SK-N-SH (cell line): ENCODE results near the gene GRIK1. TPM values are rescaled to one million over a fixed set of nuclear protein-coding genes. Genes with fewer than 3 reads are reported as not detected.

Experiments
- CTCF ChIA-PET: fragments of 300-600, 350-600 bp; formaldehyde crosslinking; extraction: SDS; loops from one replicate; lab custom pipeline; 2021; lab: Yijun Ruan, JAX
- POLR2A ChIA-PET: fragments of 350-600 bp; sonication (Branson Sonifier 250); formaldehyde crosslinking; extraction: SDS; loops from one replicate; lab custom pipeline; 2020; ENCODE audit warnings: antibody characterized with exemption, inconsistent platforms; lab: Yijun Ruan, JAX
- DNase-seq: peaks from one replicate; pipeline ENCODE4 v3.0.0; 2012
- H2AFZ ChIP-seq: fragments of 200-600 bp; sonication (generic); 2 replicates; pipeline ENCODE4 v1.8.1; 2016; ENCODE audit warnings: antibody characterized with exemption, mild to moderate bottlenecking, low read depth
- H3F3A ChIP-seq: fragments of 200-600 bp; sonication (generic); replicated peaks from 2 replicates; pipeline ENCODE3; 2016; ENCODE audit warnings: antibody characterized with exemption, mild to moderate bottlenecking; ENCODE audit not compliant: insufficient read depth
- H3K27ac ChIP-seq, 2 experiments: fragments of 200-500 bp in 1 of 2; fragments of 200-600 bp in 1 of 2; sonication (Bioruptor generic) in 1 of 2; sonication (generic), shearing (Covaris generic) in 1 of 2; 2 replicates each; pipeline versions ENCODE4 v1.5.1 to v1.6.1; 2014 to 2016; ENCODE audit warnings: low read depth in 2 of 2, inconsistent platforms in 1 of 2, low read length in 1 of 2, mild to moderate bottlenecking in 1 of 2, mixed read lengths in 1 of 2
- H3K27me3 ChIP-seq: fragments of 200-600 bp; sonication (generic), shearing (Covaris generic); 2 replicates; pipeline ENCODE4 v1.6.1; 2016; ENCODE audit warnings: mixed run types; ENCODE audit not compliant: insufficient read depth
- H3K36me3 ChIP-seq, 2 experiments: fragments of 200-500 bp in 1 of 2; fragments of 200-600 bp in 1 of 2; sonication (Bioruptor generic) in 1 of 2; sonication (generic) in 1 of 2; replicated peaks in 1 of 2; 2 replicates each; pipeline versions ENCODE3 to v1.5.1; 2014 to 2016; ENCODE audit warnings: low read length in 1 of 2, mild to moderate bottlenecking in 1 of 2; ENCODE audit not compliant: insufficient read depth in 2 of 2, control insufficient read depth in 1 of 2
- H3K4me1 ChIP-seq, 2 experiments: fragments of 200-500 bp in 1 of 2; fragments of 200-600 bp in 1 of 2; sonication (Bioruptor generic) in 1 of 2; sonication (generic), shearing (Covaris generic) in 1 of 2; 2 replicates each; pipeline versions ENCODE4 v1.5.1 to v1.6.1; 2014 to 2016; ENCODE audit warnings: low read depth in 1 of 2, low read length in 1 of 2, mixed run types in 1 of 2; ENCODE audit not compliant: insufficient read depth in 2 of 2, control insufficient read depth in 1 of 2
- H3K4me2 ChIP-seq: fragments of 200-600 bp; sonication (generic), shearing (Covaris generic); 2 replicates; pipeline ENCODE4 v1.6.1; 2017; ENCODE audit warnings: mixed run types
- H3K4me3 ChIP-seq, 2 experiments: fragments of 200-500 bp in 1 of 2; fragments of 200-600 bp in 1 of 2; sonication (Bioruptor generic) in 1 of 2; sonication (generic), shearing (Covaris generic) in 1 of 2; 2 replicates each; pipeline versions ENCODE4 v1.5.1 to v1.8.1; 2014 to 2016; ENCODE audit warnings: low read depth in 2 of 2, inconsistent platforms in 1 of 2, low read length in 1 of 2, mild to moderate bottlenecking in 1 of 2, mixed read lengths in 1 of 2, moderate library complexity in 1 of 2
- H3K79me2 ChIP-seq: fragments of 200-600 bp; sonication (generic); 2 replicates; pipeline ENCODE4 v1.8.1; 2017; ENCODE audit warnings: mild to moderate bottlenecking; ENCODE audit not compliant: insufficient read depth
- H3K9ac ChIP-seq: fragments of 200-600 bp; sonication (generic); 2 replicates; pipeline ENCODE4 v1.6.1; 2017; ENCODE audit warnings: mixed run types
- H3K9me2 ChIP-seq: fragments of 200-600 bp; sonication (generic); 2 replicates; pipeline ENCODE4 v1.6.1; 2017; ENCODE audit warnings: mixed run types
- H3K9me3 ChIP-seq: fragments of 200-600 bp; sonication (generic); 2 replicates; pipeline ENCODE4 v1.6.1; 2017; ENCODE audit warnings: mixed run types, mild to moderate bottlenecking, moderate library complexity
- H4K20me1 ChIP-seq: fragments of 200-600 bp; sonication (generic); 2 replicates; pipeline ENCODE4 v1.6.1; 2017; ENCODE audit warnings: mild to moderate bottlenecking, mixed run types; ENCODE audit not compliant: insufficient read depth
- ELF1 ChIP-seq: IDR thresholded peaks from 2 replicates; pipeline ENCODE4 v1.4.0; 2012
- EP300 ChIP-seq, 2 experiments: IDR thresholded peaks; 2 replicates each; pipeline versions ENCODE4 v1.4.0 to v1.6.1; 2012; ENCODE audit warnings: borderline replicate concordance in 1 of 2, low read depth in 1 of 2, low read length in 1 of 2
- EZH2phosphoT487 ChIP-seq: fragments of 200-600 bp; sonication (generic); IDR thresholded peaks from 2 replicates; pipeline ENCODE4 v1.6.1; 2017; ENCODE audit warnings: low read depth, mixed run types, mild to moderate bottlenecking, antibody characterized with exemption, moderate library complexity, borderline replicate concordance
- FOXJ3 ChIP-seq: sonication (generic); formaldehyde crosslinking; IDR thresholded peaks from 2 replicates; pipeline ENCODE4 v1.5.1; 2020; ENCODE audit warnings: mild to moderate bottlenecking, missing genetic modification reagents
- FOXM1 ChIP-seq: IDR thresholded peaks from 2 replicates; pipeline ENCODE4 v1.4.0; 2012; ENCODE audit warnings: low read depth, mild to moderate bottlenecking
- GATA2 ChIP-seq: sonication (generic); formaldehyde crosslinking; IDR thresholded peaks from 2 replicates; pipeline ENCODE4 v1.5.0; 2020; ENCODE audit warnings: mild to moderate bottlenecking, missing genetic modification reagents
- MAX ChIP-seq: IDR thresholded peaks from 2 replicates; pipeline ENCODE4 v1.4.0; 2012; ENCODE audit warnings: low read depth
- MEF2A ChIP-seq: IDR thresholded peaks from 2 replicates; pipeline ENCODE4 v1.4.0; 2012; ENCODE audit warnings: low read depth, borderline replicate concordance
- NFIC ChIP-seq: IDR thresholded peaks from 2 replicates; pipeline ENCODE4 v1.4.0; 2012; ENCODE audit warnings: borderline replicate concordance
- NRF1 ChIP-seq: IDR thresholded peaks from 2 replicates; pipeline ENCODE4 v1.6.1; 2012; ENCODE audit warnings: low read depth, mild to moderate bottlenecking, low read length
- RAD21 ChIP-seq: IDR thresholded peaks from 2 replicates; pipeline ENCODE4 v1.6.1; 2012; ENCODE audit warnings: mild to moderate bottlenecking, low read length
- RCOR1 ChIP-seq: fragments of 150-350 bp; IDR thresholded peaks from 2 replicates; pipeline ENCODE4 v1.6.1; 2017; ENCODE audit warnings: antibody characterized with exemption, low read length
- REST ChIP-seq: IDR thresholded peaks from 2 replicates; pipeline ENCODE4 v1.6.1; 2012; ENCODE audit warnings: mild to moderate bottlenecking, low read depth, low read length, moderate library complexity
- RFX5 ChIP-seq: IDR thresholded peaks from 2 replicates; pipeline ENCODE4 v1.6.1; 2012; ENCODE audit warnings: mild to moderate bottlenecking, improper control_type of control experiment, low read length
- RXRA ChIP-seq: IDR thresholded peaks from 2 replicates; pipeline ENCODE4 v1.4.0; 2012; ENCODE audit warnings: low read depth, mild to moderate bottlenecking, borderline replicate concordance
- TAF1 ChIP-seq: IDR thresholded peaks from 2 replicates; pipeline ENCODE4 v1.6.1; 2012; ENCODE audit warnings: low read depth, mild to moderate bottlenecking, low read length, moderate library complexity, borderline replicate concordance
- YY1 ChIP-seq: IDR thresholded peaks from 2 replicates; pipeline ENCODE4 v1.4.0; 2012; ENCODE audit warnings: low read depth, mild to moderate bottlenecking
- WGBS: methylation state at CpG from one replicate; pipeline ENCODE4 v1.1.6; 2017; ENCODE audit warnings: low lambda C conversion rate; 5-methylcytosine and 5-hydroxymethylcytosine counted together
- polyA plus RNA-seq, 3 experiments: library from polyadenylated mRNA; depleted of rRNA; stranded (reverse); fragments of >200 nt; gene quantifications; 2 replicates each; pipeline ENCODE4 v1.2.3, GENCODE V29; 2012
- TF ChIP-seq, protein P1 (sequence below): IDR thresholded peaks from 2 replicates; pipeline ENCODE4 v1.4.0; 2012; ENCODE audit warnings: low read depth, borderline replicate concordance
- TF ChIP-seq, protein P2 (sequence below): fragments of 200-600 bp; sonication (generic); IDR thresholded peaks from 2 replicates; pipeline ENCODE4 v1.6.1; 2017; ENCODE audit warnings: antibody characterized with exemption, mild to moderate bottlenecking, moderate library complexity
- TF ChIP-seq, protein P3 (sequence below): fragments of 150-350 bp; IDR thresholded peaks from 2 replicates; pipeline ENCODE4 v1.6.1; 2016; ENCODE audit warnings: mild to moderate bottlenecking, low read depth, low read length

The GRIK1 gene
- polyA plus RNA-seq, 1 of the 3 experiments (the other 2 are of a cell fraction), result not detected

- Histone ChIP-seq H3K27me3 (peaks cover 28% of the 10 kb centered on the region; the same call in 1 of the 2 replicates), H2AFZ (no peak overlapping the region), H3K4me2 (no peak overlapping the region), H3K9me2 (no peaks in the 10 kb centered on the region), H3K4me3 (no peak overlapping the region), H3K27ac (no peak overlapping the region), H3K36me3 (no peaks in the 10 kb centered on the region), H3K79me2 (no peaks in the 10 kb centered on the region), H4K20me1 (no peaks in the 10 kb centered on the region), H3K9me3 (no peaks in the 10 kb centered on the region), H3K9ac (no peak overlapping the region), H3F3A (no peaks in the 10 kb centered on the region), H3K4me1 (no peaks in the 10 kb centered on the region)
- 14% methylated on average over 1 of the region's 1 CpG for WGBS
- TF ChIP-seq REST (no peak), RFX5 (no peak), ELF1 (no peak), RAD21 (no peak), MAX (no peak), YY1 (no peak)
- TF ChIP-seq, protein P1, sequence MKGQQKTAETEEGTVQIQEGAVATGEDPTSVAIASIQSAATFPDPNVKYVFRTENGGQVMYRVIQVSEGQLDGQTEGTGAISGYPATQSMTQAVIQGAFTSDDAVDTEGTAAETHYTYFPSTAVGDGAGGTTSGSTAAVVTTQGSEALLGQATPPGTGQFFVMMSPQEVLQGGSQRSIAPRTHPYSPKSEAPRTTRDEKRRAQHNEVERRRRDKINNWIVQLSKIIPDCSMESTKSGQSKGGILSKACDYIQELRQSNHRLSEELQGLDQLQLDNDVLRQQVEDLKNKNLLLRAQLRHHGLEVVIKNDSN, result no peak
- TF ChIP-seq, protein P2, sequence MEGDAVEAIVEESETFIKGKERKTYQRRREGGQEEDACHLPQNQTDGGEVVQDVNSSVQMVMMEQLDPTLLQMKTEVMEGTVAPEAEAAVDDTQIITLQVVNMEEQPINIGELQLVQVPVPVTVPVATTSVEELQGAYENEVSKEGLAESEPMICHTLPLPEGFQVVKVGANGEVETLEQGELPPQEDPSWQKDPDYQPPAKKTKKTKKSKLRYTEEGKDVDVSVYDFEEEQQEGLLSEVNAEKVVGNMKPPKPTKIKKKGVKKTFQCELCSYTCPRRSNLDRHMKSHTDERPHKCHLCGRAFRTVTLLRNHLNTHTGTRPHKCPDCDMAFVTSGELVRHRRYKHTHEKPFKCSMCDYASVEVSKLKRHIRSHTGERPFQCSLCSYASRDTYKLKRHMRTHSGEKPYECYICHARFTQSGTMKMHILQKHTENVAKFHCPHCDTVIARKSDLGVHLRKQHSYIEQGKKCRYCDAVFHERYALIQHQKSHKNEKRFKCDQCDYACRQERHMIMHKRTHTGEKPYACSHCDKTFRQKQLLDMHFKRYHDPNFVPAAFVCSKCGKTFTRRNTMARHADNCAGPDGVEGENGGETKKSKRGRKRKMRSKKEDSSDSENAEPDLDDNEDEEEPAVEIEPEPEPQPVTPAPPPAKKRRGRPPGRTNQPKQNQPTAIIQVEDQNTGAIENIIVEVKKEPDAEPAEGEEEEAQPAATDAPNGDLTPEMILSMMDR, result no peak
- ChIA-PET POLR2A (no interaction called here), CTCF (no interaction called here)
- no peak for DNase-seq
Observed at GRCh38 chr21:29805105-29805504, 134.7 kb downstream of the GRIK1 start.

DNA sequence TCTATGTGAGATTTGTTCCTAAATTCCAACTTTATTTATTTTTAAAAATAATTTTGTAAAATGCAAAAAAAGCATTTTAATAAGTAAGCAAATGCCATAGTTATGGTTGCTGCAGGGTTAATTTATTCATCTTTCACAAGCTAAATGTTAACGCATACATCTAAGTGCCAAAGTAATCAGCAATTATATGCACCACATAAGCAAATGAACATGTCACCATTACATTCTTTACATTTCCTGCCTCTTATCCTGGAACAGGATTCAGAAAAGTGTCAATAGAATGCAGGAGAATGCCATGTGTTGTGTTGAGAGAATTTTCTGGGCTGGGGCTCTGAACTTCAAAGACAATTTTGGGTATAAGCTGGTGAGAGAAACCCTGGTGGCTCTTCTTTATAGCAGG is 136.6 kb downstream of the GRIK1 start:
- peaks cover 26% of the 10 kb centered on the region; the same call in 1 of the 2 replicates for H3K27me3 ChIP-seq
- H3K4me3 ChIP-seq, result no peak overlapping the region
- ChIA-PET POLR2A (no interaction called here), CTCF (no interaction called here)
- no peaks in the 10 kb centered on the region for H4K20me1 ChIP-seq
- no peak for DNase-seq
- no peak overlapping the region for H3K9ac ChIP-seq
- H3K4me1 ChIP-seq, result no peaks in the 10 kb centered on the region
- no peaks in the 10 kb centered on the region for H3K9me3 ChIP-seq
- no peaks in the 10 kb centered on the region for H3K9me2 ChIP-seq
- no peak overlapping the region for H3K27ac ChIP-seq
- H3K4me2 ChIP-seq, result no peak overlapping the region
- no peak overlapping the region for H2AFZ ChIP-seq
- WGBS, result 82% methylated on average over 1 of the region's 1 CpG
- no peaks in the 10 kb centered on the region for H3K36me3 ChIP-seq
- no peaks in the 10 kb centered on the region for H3F3A ChIP-seq
- no peaks in the 10 kb centered on the region for H3K79me2 ChIP-seq
- TF ChIP-seq FOXJ3 (CRISPR knock-in tag) (no peak), RXRA (no peak), MAX (no peak), ELF1 (no peak), TAF1 (no peak), NRF1 (no peak), NFIC (no peak), FOXM1 (no peak), RCOR1 (no peak), RAD21 (no peak), EP300 (IDR thresholded peaks at IDR 0.05; ENCODE audit: borderline replicate concordance in 1 of 2, low read depth in 1 of 2, low read length in 1 of 2) (no peak), MEF2A (no peak), YY1 (no peak), GATA2 (CRISPR knock-in tag) (no peak), RFX5 (no peak), EZH2phosphoT487 (no peak)
- TF ChIP-seq, protein P3, sequence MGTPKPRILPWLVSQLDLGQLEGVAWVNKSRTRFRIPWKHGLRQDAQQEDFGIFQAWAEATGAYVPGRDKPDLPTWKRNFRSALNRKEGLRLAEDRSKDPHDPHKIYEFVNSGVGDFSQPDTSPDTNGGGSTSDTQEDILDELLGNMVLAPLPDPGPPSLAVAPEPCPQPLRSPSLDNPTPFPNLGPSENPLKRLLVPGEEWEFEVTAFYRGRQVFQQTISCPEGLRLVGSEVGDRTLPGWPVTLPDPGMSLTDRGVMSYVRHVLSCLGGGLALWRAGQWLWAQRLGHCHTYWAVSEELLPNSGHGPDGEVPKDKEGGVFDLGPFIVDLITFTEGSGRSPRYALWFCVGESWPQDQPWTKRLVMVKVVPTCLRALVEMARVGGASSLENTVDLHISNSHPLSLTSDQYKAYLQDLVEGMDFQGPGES, result no peak
